ENCODE results near the gene OR4K15. TPM values are rescaled to one million over a fixed set of nuclear protein-coding genes. Genes with fewer than 3 reads are reported as not detected.
"Not testable (repeated sequence)": the region's sequence is repeated elsewhere in the genome, so short reads cannot be mapped to it uniquely, and the experiment has no call there.

The OR4K15 gene
- total and polyA plus RNA-seq, 3 donors from 2014 or later: 0.25 TPM; not detected in 2

DNA sequence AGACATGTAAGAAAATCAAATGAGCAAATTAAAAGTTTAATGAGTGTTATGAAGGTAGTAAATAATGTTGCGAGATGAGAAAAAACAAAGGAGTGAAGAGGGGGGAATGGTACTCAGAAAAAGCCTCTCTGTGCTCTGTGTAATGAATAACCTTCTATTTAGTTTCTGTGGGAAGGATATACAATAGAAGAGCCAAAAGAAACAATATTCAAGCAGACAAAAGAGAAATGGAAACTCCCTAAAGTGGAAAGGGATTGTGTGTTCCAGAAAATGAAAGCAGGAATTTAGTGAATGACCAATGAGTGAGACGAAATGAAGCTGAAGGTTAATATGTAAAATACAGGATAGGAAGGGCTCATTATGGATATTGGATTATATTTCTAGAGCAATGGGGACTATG, 26.2 kb upstream of the OR4K15 start:
- DNase-seq: no peak
- intact Hi-C loops (cut with DNase I; ENCODE audit: low total_unique reads): no loop called here
- Histone ChIP-seq H3K27ac (no peak overlapping the region), H3K4me3 (no peak overlapping the region), H3K36me3 (ENCODE audit: low read depth, missing control alignments) (no peaks in the 10 kb centered on the region), H3K9me3 (no peaks in the 10 kb centered on the region), H3K4me1 (peaks cover 19% of the 10 kb centered on the region), H3K27me3 (no peaks in the 10 kb centered on the region)
- 47 to 61% methylated on average over 2 of the region's 2 CpGs for WGBS, 2 donors
- TF ChIP-seq, protein P1, sequence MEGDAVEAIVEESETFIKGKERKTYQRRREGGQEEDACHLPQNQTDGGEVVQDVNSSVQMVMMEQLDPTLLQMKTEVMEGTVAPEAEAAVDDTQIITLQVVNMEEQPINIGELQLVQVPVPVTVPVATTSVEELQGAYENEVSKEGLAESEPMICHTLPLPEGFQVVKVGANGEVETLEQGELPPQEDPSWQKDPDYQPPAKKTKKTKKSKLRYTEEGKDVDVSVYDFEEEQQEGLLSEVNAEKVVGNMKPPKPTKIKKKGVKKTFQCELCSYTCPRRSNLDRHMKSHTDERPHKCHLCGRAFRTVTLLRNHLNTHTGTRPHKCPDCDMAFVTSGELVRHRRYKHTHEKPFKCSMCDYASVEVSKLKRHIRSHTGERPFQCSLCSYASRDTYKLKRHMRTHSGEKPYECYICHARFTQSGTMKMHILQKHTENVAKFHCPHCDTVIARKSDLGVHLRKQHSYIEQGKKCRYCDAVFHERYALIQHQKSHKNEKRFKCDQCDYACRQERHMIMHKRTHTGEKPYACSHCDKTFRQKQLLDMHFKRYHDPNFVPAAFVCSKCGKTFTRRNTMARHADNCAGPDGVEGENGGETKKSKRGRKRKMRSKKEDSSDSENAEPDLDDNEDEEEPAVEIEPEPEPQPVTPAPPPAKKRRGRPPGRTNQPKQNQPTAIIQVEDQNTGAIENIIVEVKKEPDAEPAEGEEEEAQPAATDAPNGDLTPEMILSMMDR (IDR thresholded peaks at IDR 0.05): no peak

GRCh38 chr14:19969735-19970134, 5.7 kb upstream of the OR4K15 start:
- H3K4me3 ChIP-seq; H3K27me3 ChIP-seq; H3K4me1 ChIP-seq; H3K9me3 ChIP-seq; DNase-seq; intact Hi-C loops (cut with DNase I; ENCODE audit: low total_unique reads); H3K27ac ChIP-seq; H3K36me3 ChIP-seq (ENCODE audit: low read depth, missing control alignments): not testable (repeated sequence)
- WGBS, 2 donors: 43 to 71% methylated on average over 2 of the region's 2 CpGs

DNA sequence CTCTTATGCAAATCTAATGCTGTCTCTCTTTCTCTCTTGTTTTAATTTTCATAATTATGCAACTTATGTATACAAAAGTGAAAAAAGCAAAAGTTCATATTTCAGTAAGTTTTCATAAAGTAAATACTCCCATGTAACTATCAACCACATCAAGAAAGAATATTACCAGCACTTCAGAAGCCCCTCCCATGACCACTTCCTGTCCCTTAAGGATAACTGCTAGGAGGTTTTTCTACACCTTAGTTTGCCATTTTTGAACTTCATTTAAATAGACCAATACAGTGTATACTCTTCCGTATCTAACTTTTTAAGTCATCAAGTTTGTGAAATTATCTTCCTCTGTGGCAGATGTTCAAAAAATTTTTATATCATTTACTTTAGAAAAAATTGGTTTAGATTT, 547 bp upstream of the OR4K15 start:
- H3K27me3 ChIP-seq: no peaks in the 10 kb centered on the region
- WGBS, 2 donors: 69 to 77% methylated on average over 1 of the region's 1 CpG
- intact Hi-C loops (cut with DNase I; ENCODE audit: low total_unique reads): no loop called here
- H3K9me3 ChIP-seq: no peaks in the 10 kb centered on the region
- no peak for DNase-seq
- TF ChIP-seq, protein P1 (IDR thresholded peaks at IDR 0.05): no peak
- H3K27ac ChIP-seq: no peak overlapping the region
- H3K36me3 ChIP-seq (ENCODE audit: low read depth, missing control alignments): no peaks in the 10 kb centered on the region
- H3K4me3 ChIP-seq: no peak overlapping the region
- H3K4me1 ChIP-seq: no peaks in the 10 kb centered on the region

DNA sequence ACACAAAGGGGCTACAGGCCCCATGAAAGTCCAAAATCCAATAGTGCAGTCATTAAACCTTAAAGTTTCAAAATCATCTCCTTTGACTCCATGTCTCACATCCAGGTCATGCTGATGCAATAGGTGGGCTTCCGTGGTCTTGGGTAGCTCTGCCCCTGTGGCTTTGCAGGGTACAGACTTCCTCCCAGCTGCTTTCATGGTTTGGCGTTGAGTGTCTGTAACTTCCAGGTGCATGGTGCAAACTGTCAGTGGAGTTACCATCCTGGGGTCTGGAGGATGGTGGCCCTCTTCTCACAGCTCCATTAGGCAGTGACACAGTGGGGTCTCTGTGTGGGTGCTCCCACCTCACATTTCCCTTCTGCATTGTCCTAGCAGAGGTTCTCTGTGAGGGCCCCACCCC, 18.0 kb downstream of the OR4K15 start:
- Histone ChIP-seq H3K27me3 (no peaks in the 10 kb centered on the region), H3K27ac (no peak overlapping the region), H3K36me3 (ENCODE audit: low read depth, missing control alignments) (no peaks in the 10 kb centered on the region), H3K4me3 (no peak overlapping the region), H3K9me3 (no peaks in the 10 kb centered on the region), H3K4me1 (no peaks in the 10 kb centered on the region)
- DNase-seq: no peak
- 69 to 70% methylated on average over 2 of the region's 2 CpGs for WGBS, 2 donors
- intact Hi-C loops (cut with DNase I; ENCODE audit: low total_unique reads): loop anchor here (10.0 kb wide), 1 partner anchor 59 kb away; the partner anchor contains the start of gene OR4K1
- TF ChIP-seq, protein P1 (IDR thresholded peaks at IDR 0.05): no peak
- TF ChIP-seq POLR2A (IDR thresholded peaks at IDR 0.05): no peak

DNA sequence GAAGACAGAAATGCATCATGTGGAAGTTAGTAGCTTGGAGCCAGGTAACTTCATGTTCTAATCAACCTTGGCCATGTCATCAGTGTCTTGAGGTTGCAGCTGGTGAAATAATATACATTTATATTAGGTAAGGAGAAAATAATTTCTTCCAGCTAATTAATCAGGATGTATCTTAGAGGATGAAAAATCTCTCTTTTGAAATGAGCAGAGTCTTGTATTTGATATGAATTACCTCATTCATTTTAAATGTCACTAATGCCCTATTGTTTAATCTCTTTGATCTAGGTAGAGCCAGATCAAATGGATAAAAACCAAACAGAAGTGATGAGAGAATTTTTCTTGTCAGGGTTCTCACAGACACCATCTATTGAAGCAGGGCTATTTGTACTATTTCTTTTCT, 26.5 kb downstream of the OR4K15 start, which contains the start of gene OR4Q2:
TSS of gene OR4Q2 (plus strand) at position 301 of the 400 bp plus-strand sequence.
- H3K36me3 ChIP-seq (ENCODE audit: low read depth, missing control alignments): no peaks in the 10 kb centered on the region
- no peak for DNase-seq
- no peaks in the 10 kb centered on the region for H3K9me3 ChIP-seq
- no peak for TF ChIP-seq POLR2A (IDR thresholded peaks at IDR 0.05)
- TF ChIP-seq, protein P1 (IDR thresholded peaks at IDR 0.05): no peak
- no peak within 1 kb of the TSS for H3K27ac ChIP-seq
- intact Hi-C loops (cut with DNase I; ENCODE audit: low total_unique reads): no loop called here
- no peaks in the 10 kb centered on the region for H3K4me1 ChIP-seq
- H3K27me3 ChIP-seq: no peaks in the 10 kb centered on the region
- H3K4me3 ChIP-seq: no peak within 1 kb of the TSS
